Posterior vena cava (tissue), 2 donors: ENCODE measurements around the gene CAMP. TPM values are rescaled to one million over a fixed set of nuclear protein-coding genes. Genes with fewer than 3 reads are reported as not detected.
"Not testable (repeated sequence)": the region's sequence is repeated elsewhere in the genome, so short reads cannot be mapped to it uniquely, and the experiment has no call there.

Experiments
- DNase-seq: peaks from one replicate; pipeline ENCODE4 v3.0.0-alpha.2; 2020; ENCODE audit warnings: low spot score
- intact Hi-C, 2 donors: fragments of 100-400 bp; cut with DNase I; formaldehyde crosslinking; loops; one replicate each; pipeline versions ENCODE4 v1.14.1 to v1.14.2; 2022 to 2023
- total RNA-seq, 2 donors: library from RNA; stranded (reverse); fragmentation: NEBNext Ultra II Directional; extraction: Animal tissue kit (Norgen Biotek cat#: 25700); gene quantifications; one replicate each; pipeline ENCODE4 v1.2.1, GENCODE V29; 2021
- donor health status: DM: yes; HTN: yes; CAD: no.
- donor health status: DM: yes; HTN: yes; CAD: no.

The CAMP gene
- total RNA-seq, 2 donors from 2014 or later: not detected

GRCh38 chr3:48210534-48210933 is 12.8 kb upstream of the CAMP start:
- intact Hi-C loops, DNase-seq: not testable (repeated sequence)

- intact Hi-C loops: not testable (repeated sequence)
These were observed 11.5 kb upstream of the CAMP start for GRCh38 chr3:48211776-48212175.

GRCh38 chr3:48214225-48214624 is 9.1 kb upstream of the CAMP start:
- DNase-seq: no peak
- intact Hi-C loops: no loop called here

More at GRCh38 chr3:48211776-48212175, 11.5 kb upstream of the CAMP start:
- DNase-seq: not testable (repeated sequence)

GRCh38 chr3:48215019-48215418 is 8.3 kb upstream of the CAMP start:
- no peak for DNase-seq
- intact Hi-C loops: no loop called here

GRCh38 chr3:48215466-48215865 is 7.8 kb upstream of the CAMP start:
- DNase-seq: no peak

GRCh38 chr3:48215876-48216275 is 7.4 kb upstream of the CAMP start:
- intact Hi-C loops: no loop called here
- DNase-seq: no peak

More at GRCh38 chr3:48215466-48215865, 7.8 kb upstream of the CAMP start:
- intact Hi-C loops: no loop called here

- intact Hi-C loops: no loop called here
- no peak for DNase-seq
These were observed 5.8 kb upstream of the CAMP start for GRCh38 chr3:48217449-48217848.

GRCh38 chr3:48218537-48218936 is 4.8 kb upstream of the CAMP start:
- no peak for DNase-seq
- intact Hi-C loops: no loop called here

- no peak for DNase-seq
- intact Hi-C loops: no loop called here
These were observed 3.8 kb upstream of the CAMP start for GRCh38 chr3:48219543-48219942.

GRCh38 chr3:48220746-48221145 is 2.5 kb upstream of the CAMP start:
- intact Hi-C loops: no loop called here

GRCh38 chr3:48225587-48225986 is 2.3 kb downstream of the CAMP start:
- intact Hi-C loops: no loop called here

More at GRCh38 chr3:48220746-48221145, 2.5 kb upstream of the CAMP start:
- DNase-seq: no peak

GRCh38 chr3:48226939-48227338 is 3.6 kb downstream of the CAMP start:
- DNase-seq: no peak
- intact Hi-C loops: no loop called here

More at GRCh38 chr3:48225587-48225986, 2.3 kb downstream of the CAMP start:
- no peak for DNase-seq

GRCh38 chr3:48232232-48232631 is 8.9 kb downstream of the CAMP start:
- intact Hi-C loops: no loop called here
- no peak for DNase-seq

GRCh38 chr3:48232734-48233133 is 9.4 kb downstream of the CAMP start:
- peak; percentile 89 for DNase-seq
- intact Hi-C loops: no loop called here

GRCh38 chr3:48233542-48233941 is 10.2 kb downstream of the CAMP start:
- peak; percentile 3 for DNase-seq
- intact Hi-C loops: no loop called here

- DNase-seq: peak; percentile 17
- intact Hi-C loops: no loop called here
These were observed 13.2 kb downstream of the CAMP start for GRCh38 chr3:48236531-48236930.

GRCh38 chr3:48238531-48239085 is 15.3 kb downstream of the CAMP start:
- peak; percentile 28 for DNase-seq
- intact Hi-C loops: no loop called here

- intact Hi-C loops: no loop called here
- peak; percentile 62 for DNase-seq
These were observed 17.0 kb downstream of the CAMP start for GRCh38 chr3:48240000-48240963.

- intact Hi-C loops: no loop called here
- DNase-seq: peak; percentile 77
These were observed 18.6 kb downstream of the CAMP start for GRCh38 chr3:48241796-48242455.

GRCh38 chr3:48243886-48244285 is 20.6 kb downstream of the CAMP start:
- intact Hi-C loops: no loop called here
- no peak for DNase-seq
